Measurements from ENCODE around the gene EEF2K.

Gene EEF2K

GRCh38 chr16:22324787-22325597 is 118.9 kb downstream of the EEF2K start:
- DNase-seq (ENCODE audit: extremely low read depth, low read depth), result no peak
- no peak for TF ChIP-seq CTCF (IDR thresholded peaks at IDR 0.05; ENCODE audit: low read depth, low read length)

- TF ChIP-seq CTCF (IDR thresholded peaks at IDR 0.05; ENCODE audit: low read depth, low read length), result no peak
- DNase-seq (ENCODE audit: extremely low read depth, low read depth), result no peak
These were observed 119.7 kb downstream of the EEF2K start for GRCh38 chr16:22325598-22326368.

- TF ChIP-seq CTCF (IDR thresholded peaks at IDR 0.05; ENCODE audit: low read depth, low read length), result no peak
- DNase-seq (ENCODE audit: extremely low read depth, low read depth), result no peak
These were observed 120.2 kb downstream of the EEF2K start for GRCh38 chr16:22326369-22326652.

- no peak for DNase-seq (ENCODE audit: extremely low read depth, low read depth)
- no peak for TF ChIP-seq CTCF (IDR thresholded peaks at IDR 0.05; ENCODE audit: low read depth, low read length)
These were observed 120.8 kb downstream of the EEF2K start for GRCh38 chr16:22326771-22327445.

- TF ChIP-seq CTCF (IDR thresholded peaks at IDR 0.05; ENCODE audit: low read depth, low read length), result no peak
- DNase-seq (ENCODE audit: extremely low read depth, low read depth), result no peak
These were observed 121.3 kb downstream of the EEF2K start for GRCh38 chr16:22327446-22327775.

- TF ChIP-seq CTCF (IDR thresholded peaks at IDR 0.05; ENCODE audit: low read depth, low read length), result no peak
- DNase-seq (ENCODE audit: extremely low read depth, low read depth), result no peak
These were observed 122.1 kb downstream of the EEF2K start for GRCh38 chr16:22328081-22328725.
